ENCODE data around the gene TBX19.
"Not testable (repeated sequence)": the region's sequence is repeated elsewhere in the genome, so short reads cannot be mapped to it uniquely, and the experiment has no call there.

The TBX19 gene

DNA sequence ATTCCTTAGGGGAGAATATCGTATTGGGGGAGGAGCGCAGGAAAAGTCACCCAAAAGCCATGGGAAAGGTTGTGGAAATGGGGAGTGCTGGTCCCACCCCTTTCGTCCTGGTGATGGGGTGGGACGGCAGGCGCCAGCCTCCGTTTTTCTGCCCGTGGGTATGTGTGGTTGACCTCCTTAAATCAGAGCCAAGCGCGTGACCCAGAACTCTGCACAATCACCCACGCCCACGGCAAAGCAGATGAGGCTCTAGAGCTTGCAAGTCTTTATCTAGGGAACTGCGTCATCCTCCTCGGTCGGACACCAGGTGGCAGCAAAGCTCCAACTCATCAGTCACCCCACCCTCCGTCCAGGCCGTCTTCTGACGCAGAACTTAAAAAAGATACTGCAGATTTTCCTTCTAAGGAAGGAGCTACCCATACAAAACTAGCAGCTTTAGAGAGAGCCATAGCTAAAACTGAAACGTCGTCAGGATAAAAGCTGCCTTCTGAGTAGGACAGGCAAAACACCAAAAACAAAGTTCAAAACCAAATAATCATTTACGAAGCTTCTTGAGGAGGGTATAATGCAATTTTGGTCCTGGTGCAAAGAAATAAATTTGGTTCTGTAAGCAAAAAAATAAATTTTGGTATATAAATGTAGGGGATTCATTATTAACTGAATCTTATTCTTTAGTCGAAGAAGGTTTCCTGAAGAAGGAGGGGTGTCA lies 62.0 kb downstream of the TBX19 start:
- H3K27ac Mint-ChIP-seq = no peak overlapping the region
- ATAC-seq (ENCODE audit: low read depth) (peak; percentile 99), DNase-seq (ENCODE audit: low spot score in 2 of 2) (peak; percentile 68 to 73)
- no peaks in the 10 kb centered on the region for H3K9me3 Mint-ChIP-seq
- peak overlapping the region; percentile 35 for H3K4me3 Mint-ChIP-seq
- H3K27me3 Mint-ChIP-seq = no peaks in the 10 kb centered on the region
- H3K36me3 Mint-ChIP-seq = peaks cover 2% of the 10 kb centered on the region
- peaks cover 7% of the 10 kb centered on the region for H3K4me1 Mint-ChIP-seq

DNA sequence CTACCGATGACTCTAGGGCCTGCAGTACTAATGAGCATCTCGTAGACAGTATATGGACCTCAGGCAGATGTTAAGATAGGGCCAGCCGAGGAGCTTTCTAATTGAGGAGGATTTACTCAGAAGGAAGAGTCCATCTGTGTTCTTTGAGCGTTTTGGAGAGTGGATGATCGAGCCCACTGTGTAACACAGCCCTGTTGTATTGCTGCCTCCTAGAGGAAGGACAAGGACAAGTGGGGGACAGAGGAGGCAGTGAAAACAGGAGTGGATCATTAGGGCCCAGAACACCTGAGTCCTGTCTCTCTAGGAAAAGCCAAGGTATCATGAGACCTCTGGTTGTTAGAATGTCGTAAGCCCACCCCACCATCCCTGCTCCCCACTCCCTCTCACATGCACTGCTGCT lies 62.9 kb downstream of the TBX19 start:
- H3K27me3 Mint-ChIP-seq = no peaks in the 10 kb centered on the region
- peaks cover 3% of the 10 kb centered on the region for H3K36me3 Mint-ChIP-seq
- no peak for DNase-seq (ENCODE audit: low spot score in 2 of 2)
- ATAC-seq (ENCODE audit: low read depth) = no peak
- H3K9me3 Mint-ChIP-seq = no peaks in the 10 kb centered on the region
- no peak overlapping the region for H3K27ac Mint-ChIP-seq
- no peak overlapping the region for H3K4me3 Mint-ChIP-seq
- peaks cover 13% of the 10 kb centered on the region for H3K4me1 Mint-ChIP-seq

DNA sequence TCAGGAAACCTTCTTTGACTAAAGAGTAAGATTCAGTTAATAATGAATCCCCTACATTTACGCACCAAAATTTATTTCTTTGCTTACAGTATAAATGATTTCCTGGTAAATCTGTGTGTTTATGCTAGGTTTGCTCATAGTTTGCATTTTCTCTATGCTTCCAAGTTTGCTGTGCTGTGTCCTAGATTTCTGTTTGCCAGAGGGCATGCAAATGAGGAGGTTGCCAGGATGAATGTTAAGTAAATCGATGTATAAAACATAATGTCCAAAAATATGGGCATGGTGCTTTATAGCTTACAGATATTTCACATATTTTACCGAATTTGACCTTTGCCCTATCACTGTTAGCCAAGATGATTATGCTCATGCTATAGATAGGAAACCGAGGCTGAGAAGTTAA lies 63.8 kb downstream of the TBX19 start:
- H3K27ac Mint-ChIP-seq = no peak overlapping the region
- H3K4me1 Mint-ChIP-seq = peaks cover 13% of the 10 kb centered on the region
- H3K36me3 Mint-ChIP-seq = peaks cover 3% of the 10 kb centered on the region
- no peaks in the 10 kb centered on the region for H3K27me3 Mint-ChIP-seq
- no peak for DNase-seq (ENCODE audit: low spot score in 2 of 2)
- no peak for ATAC-seq (ENCODE audit: low read depth)
- no peak overlapping the region for H3K4me3 Mint-ChIP-seq
- H3K9me3 Mint-ChIP-seq = no peaks in the 10 kb centered on the region

DNA sequence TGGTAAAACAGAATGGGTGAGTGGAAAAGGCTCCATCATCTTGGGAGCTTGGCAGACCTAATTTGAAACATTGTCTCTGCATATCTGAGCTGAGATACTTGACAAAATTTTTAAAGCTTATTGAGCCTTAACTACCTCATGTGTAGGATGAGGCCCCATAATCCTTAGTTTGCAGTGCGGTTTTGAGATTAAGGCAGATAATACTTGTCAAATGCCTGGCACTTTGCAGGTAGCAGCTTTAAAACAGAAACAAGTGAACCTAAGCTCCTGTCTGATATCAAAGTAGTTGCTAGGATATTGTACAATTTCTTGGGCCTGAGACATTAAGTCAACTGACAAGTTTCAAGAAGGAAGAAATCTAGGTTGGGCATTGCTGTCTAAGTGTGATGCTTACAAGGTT lies 65.3 kb downstream of the TBX19 start:
- H3K4me3 Mint-ChIP-seq = no peak overlapping the region
- ATAC-seq (ENCODE audit: low read depth) = no peak
- no peaks in the 10 kb centered on the region for H3K9me3 Mint-ChIP-seq
- H3K27me3 Mint-ChIP-seq = no peaks in the 10 kb centered on the region
- no peak overlapping the region for H3K27ac Mint-ChIP-seq
- peaks cover 3% of the 10 kb centered on the region for H3K36me3 Mint-ChIP-seq
- peaks cover 13% of the 10 kb centered on the region for H3K4me1 Mint-ChIP-seq
- no peak for DNase-seq (ENCODE audit: low spot score in 2 of 2)

DNA sequence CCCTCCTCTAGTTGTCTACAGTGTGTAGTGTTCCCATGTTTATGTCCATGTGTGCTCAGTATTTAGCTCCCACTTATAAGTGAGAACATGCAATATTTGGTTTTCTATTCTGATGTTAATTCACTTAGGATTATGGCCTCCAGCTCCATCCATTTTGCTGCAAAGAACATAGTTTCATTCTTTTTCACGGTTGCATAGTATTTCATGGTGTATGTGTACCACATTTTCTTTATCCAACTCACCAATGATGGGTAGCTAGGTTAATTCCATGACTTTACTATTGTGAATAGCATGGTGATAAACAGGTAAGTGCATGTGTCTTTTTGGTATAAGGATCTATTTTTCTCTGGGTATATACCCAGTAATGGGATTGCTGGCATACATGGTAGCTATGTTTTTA lies 67.0 kb downstream of the TBX19 start:
- no peak for DNase-seq (ENCODE audit: low spot score in 2 of 2)
- no peaks in the 10 kb centered on the region for H3K9me3 Mint-ChIP-seq
- H3K4me3 Mint-ChIP-seq = peak overlapping the region; percentile 86
- H3K36me3 Mint-ChIP-seq = peaks cover 3% of the 10 kb centered on the region
- no peak for ATAC-seq (ENCODE audit: low read depth)
- H3K27me3 Mint-ChIP-seq = no peaks in the 10 kb centered on the region
- peak overlapping the region; percentile 94 for H3K27ac Mint-ChIP-seq
- peaks cover 11% of the 10 kb centered on the region for H3K4me1 Mint-ChIP-seq

DNA sequence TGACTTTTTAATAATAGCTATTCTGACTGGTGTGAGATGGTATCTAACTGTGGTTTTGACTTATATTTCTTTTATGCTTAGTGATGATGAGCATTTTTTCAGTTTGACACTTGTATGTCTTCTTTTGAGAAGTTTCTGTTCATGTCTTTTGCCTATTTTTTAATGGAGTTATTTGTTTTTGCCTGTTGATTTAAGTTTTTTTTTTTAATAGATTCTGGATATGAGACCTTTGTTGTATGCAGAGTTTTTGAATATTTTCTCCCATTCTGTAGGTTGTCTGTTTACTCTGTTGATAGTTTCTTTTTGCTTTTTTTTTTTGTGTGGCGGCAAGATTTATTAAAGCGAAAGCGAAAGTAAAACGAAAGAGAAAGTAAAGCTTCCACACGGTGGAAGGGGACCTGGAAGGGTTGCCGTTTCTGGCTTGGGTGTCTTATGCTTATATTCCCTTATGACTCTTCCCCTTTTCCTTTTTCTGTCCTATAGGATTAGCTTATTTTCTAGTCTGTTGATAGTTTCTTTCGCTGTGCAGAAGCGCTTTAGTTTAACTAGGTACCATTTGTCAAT lies 67.6 kb downstream of the TBX19 start:
- Mint-ChIP-seq H3K9me3 (no peaks in the 10 kb centered on the region), H3K27ac (peak overlapping the region; percentile 94), H3K36me3 (peaks cover 3% of the 10 kb centered on the region), H3K4me3 (peak overlapping the region; percentile 86), H3K27me3 (no peaks in the 10 kb centered on the region), H3K4me1 (peaks cover 8% of the 10 kb centered on the region)
- peak; percentile 62 for ATAC-seq (ENCODE audit: low read depth)
- peak in 1 of 2 donors; percentile 16 for DNase-seq (ENCODE audit: low spot score in 2 of 2)

DNA sequence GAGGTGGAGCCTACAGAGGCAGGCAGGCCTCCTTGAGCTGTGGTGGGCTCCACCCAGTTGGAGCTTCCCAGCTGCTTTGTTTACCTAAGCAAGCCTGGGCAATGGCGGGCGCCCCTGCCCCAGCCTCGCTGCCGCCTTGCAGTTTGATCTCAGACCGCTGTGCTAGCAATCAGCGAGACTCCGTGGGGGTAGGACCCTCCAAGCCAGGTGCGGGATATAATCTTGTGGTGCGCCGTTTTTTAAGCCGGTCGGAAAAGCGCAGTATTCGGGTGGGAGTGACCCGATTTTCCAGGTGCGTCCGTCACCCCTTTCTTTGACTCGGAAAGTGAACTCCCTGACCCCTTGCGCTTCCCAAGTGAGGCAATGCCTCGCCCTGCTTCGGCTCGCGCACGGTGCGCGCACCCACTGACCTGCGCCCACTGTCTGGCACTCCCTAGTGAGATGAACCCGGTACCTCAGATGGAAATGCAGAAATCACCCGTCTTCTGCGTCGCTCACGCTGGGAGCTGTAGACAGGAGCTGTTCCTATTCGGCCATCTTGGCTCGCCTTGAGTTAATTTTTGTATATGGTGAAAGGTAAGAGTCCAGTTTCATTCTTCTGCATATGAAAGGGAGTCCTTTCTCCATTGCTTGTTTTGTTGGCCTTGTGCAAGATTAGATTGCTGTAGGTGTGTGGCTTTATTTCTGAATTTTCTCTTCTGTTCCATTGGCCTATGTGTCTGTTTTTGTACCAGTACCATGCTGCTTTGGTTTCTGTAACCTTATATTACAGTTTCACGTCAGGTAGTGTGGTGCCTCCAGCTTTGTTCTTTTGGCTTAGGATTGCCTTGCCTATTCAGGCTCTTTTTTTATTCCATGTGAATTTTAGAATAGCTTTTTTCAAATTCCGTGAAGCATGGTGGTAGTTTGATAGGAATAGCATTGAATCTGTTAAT lies 73.9 kb downstream of the TBX19 start:
- H3K4me3 Mint-ChIP-seq; H3K4me1 Mint-ChIP-seq; DNase-seq (ENCODE audit: low spot score in 2 of 2); H3K9me3 Mint-ChIP-seq; H3K36me3 Mint-ChIP-seq; H3K27me3 Mint-ChIP-seq; ATAC-seq (ENCODE audit: low read depth); H3K27ac Mint-ChIP-seq: not testable (repeated sequence)

DNA sequence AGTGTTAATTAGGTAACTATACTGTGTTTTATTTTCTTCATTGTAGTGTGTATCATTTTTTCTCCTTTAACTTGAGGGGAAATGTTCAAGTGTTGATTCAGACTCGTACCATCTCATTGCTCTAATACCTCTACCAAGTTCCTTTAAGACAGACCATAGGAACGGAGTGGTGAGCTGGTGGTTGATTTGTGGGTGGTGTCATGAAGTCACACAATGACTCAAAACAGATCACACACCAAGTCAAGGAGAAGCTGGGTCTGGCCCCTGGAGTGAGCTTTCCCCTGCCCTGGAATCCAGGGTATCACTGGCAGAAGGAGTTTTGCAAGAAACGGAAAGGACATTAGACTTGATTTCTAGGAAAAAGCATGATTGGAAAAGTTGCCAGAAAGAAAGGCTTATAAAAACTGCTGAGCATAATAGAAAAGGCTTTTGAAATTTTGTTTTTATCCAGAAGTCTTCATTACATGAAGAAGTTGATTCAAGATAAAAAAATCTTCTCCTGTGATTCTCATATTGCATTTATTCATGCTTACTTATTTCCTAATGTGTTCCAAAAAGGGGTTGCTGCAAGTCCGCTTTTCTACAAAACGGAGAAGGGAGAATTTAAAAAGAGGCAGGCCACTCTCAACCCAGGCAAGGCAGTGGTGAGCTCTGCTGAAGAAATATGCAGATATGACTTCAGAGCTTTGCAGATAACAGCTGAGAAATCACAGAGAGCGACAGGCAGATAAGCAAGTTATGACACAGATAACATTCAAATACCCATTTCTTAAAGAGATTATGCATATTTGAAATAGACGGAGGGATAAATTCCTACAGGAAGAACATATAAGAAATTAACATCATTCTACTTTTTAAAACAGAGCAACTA lies 79.7 kb downstream of the TBX19 start:
- no peak overlapping the region for H3K4me3 Mint-ChIP-seq
- ATAC-seq (ENCODE audit: low read depth) (no peak), DNase-seq (ENCODE audit: low spot score in 2 of 2) (no peak)
- H3K4me1 Mint-ChIP-seq = no peaks in the 10 kb centered on the region
- peaks cover 3% of the 10 kb centered on the region for H3K36me3 Mint-ChIP-seq
- H3K27ac Mint-ChIP-seq = no peak overlapping the region
- H3K9me3 Mint-ChIP-seq = no peaks in the 10 kb centered on the region
- H3K27me3 Mint-ChIP-seq = peaks cover 16% of the 10 kb centered on the region

DNA sequence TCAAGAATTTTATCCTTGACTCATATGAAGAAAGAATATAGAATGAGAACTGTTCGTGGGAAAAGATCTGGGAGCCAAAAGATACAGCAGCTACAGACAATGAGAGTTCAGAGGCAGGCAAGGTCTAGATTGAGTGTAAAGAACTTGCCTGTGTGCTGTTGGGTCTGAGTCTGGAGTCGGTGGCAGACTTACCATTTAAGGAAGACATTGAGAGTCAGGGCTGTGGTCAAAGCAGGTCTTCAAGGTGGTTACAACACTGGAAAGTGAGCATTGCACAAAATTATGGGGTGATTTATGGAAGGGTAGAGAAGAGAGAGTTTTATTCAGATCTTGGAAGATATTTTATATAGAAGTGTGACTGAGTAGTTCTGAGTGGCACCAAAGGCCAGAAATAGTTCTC lies 80.6 kb downstream of the TBX19 start:
- no peaks in the 10 kb centered on the region for H3K9me3 Mint-ChIP-seq
- DNase-seq (ENCODE audit: low spot score in 2 of 2) (no peak), ATAC-seq (ENCODE audit: low read depth) (no peak)
- no peaks in the 10 kb centered on the region for H3K4me1 Mint-ChIP-seq
- peaks cover 3% of the 10 kb centered on the region for H3K36me3 Mint-ChIP-seq
- no peak overlapping the region for H3K27ac Mint-ChIP-seq
- peaks cover 19% of the 10 kb centered on the region for H3K27me3 Mint-ChIP-seq
- no peak overlapping the region for H3K4me3 Mint-ChIP-seq

DNA sequence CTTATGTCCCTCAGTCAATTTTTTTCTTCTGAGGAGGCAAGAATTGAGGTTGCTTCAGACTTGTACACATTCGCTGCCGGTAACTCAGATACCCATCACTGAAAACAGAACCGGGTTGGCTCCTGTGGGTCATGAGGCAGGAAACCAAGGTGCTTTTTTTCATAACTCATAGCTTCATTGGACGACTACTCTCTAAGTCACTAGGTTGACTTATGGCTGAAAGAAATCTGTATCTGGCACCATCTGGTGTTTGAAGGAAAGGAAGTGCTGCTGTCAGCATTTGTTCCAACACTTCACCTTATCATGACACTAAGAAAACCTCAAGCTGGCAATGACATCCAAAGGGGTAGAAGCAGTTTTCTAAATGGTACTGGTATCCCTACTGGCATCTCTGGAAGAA lies 82.3 kb downstream of the TBX19 start:
- peaks cover 22% of the 10 kb centered on the region for H3K27me3 Mint-ChIP-seq
- H3K4me3 Mint-ChIP-seq = no peak overlapping the region
- peaks cover 3% of the 10 kb centered on the region for H3K36me3 Mint-ChIP-seq
- DNase-seq (ENCODE audit: low spot score in 2 of 2) (no peak), ATAC-seq (ENCODE audit: low read depth) (no peak)
- H3K9me3 Mint-ChIP-seq = no peaks in the 10 kb centered on the region
- no peak overlapping the region for H3K27ac Mint-ChIP-seq
- no peaks in the 10 kb centered on the region for H3K4me1 Mint-ChIP-seq

All from memory B cell (primary cell).